ENCODE data around the gene NR2C2AP.
A peak's percentile ranks its signal among the peaks of the same experiment; 100 is the strongest.

The NR2C2AP gene

GRCh38 chr19:19214892-19215291 lies 11.7 kb upstream of the NR2C2AP start:
- no peak for DNase-seq (ENCODE audit: low read depth)

- DNase-seq (ENCODE audit: low read depth): no peak
Observed at GRCh38 chr19:19214159-19214490, 10.9 kb upstream of the NR2C2AP start.

- no peak for DNase-seq (ENCODE audit: low read depth)
Observed at GRCh38 chr19:19213426-19214158, 10.4 kb upstream of the NR2C2AP start.

GRCh38 chr19:19212916-19213315 lies 9.7 kb upstream of the NR2C2AP start:
- DNase-seq (ENCODE audit: low read depth): no peak

GRCh38 chr19:19211499-19212420 lies 8.5 kb upstream of the NR2C2AP start, which contains the start of gene NCAN:
Gene NCAN (plus strand): TSS chr19:19211958. CDS start chr19:19216954, 4,996 bp downstream.
- no peak for DNase-seq (ENCODE audit: low read depth)

GRCh38 chr19:19209372-19209771 lies 6.2 kb upstream of the NR2C2AP start:
- DNase-seq (ENCODE audit: low read depth): no peak

DNA sequence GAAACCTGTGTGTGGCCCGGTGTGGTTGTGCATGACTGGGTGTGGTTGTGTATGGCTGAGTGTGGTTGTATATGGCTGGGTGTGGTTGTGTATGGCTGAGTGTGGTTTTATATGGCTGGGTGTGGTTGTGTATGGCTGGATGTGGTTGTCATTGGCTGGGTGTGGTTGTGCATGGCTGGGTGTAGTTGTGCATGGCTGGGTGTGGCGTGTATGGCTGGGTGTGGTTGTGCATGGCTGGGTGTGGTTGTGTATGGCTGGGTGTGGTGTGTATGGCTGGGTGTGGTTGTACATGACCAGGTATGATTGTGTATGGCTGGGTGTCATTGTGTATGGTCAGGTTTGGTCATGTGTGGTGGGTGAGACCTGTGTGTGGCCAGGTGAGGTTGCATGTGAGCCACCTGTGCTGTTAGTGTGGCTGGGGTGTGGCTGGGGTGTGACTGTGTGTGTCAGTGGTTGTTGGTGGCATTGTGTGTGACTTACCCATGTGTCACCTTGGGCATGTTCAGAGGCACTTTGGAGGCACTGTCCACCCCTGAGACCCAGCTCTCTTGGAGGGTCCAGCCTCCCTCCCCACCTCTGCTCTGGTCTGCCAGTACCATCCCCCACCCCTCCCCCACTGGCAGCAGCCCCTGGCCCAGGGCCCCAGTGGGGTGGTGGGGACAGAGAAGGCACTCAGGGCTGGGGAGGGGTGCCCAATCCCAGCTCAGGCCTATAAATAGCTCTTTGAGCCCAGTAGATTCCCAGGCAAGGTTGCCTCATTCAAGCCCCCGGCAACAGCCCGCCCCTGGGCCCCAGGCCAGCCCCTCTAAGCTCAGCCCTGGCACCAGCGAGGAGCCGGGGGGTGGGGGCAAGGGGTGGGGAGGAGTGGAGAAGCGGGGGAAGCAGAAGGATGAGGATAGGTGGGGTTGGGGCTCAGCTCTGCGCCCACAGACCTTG lies 4.7 kb upstream of the NR2C2AP start:
- no peak for DNase-seq (ENCODE audit: low read depth)

DNA sequence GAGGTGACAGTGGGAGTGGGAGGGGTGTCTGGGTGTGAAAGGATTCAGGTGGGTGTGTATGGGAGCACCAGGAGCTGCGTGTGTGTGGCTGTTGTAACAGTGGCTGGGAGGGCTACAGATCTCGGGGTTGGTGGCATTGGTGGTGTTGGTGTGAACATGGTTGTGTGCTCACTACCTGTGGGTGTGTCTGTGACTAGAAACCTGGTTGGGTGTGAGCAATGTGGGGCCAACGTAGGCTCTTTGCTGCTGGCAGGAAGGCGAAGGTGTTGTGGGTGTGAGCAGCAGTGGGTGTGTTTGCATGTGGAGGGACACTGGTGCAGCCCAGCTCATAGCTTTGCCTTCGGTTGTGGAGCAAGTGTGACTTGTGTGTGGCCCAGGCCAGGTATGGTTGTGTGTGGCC lies 3.7 kb upstream of the NR2C2AP start:
- DNase-seq (ENCODE audit: low read depth): no peak

- no peak for DNase-seq (ENCODE audit: low read depth)
Observed at GRCh38 chr19:19205416-19206410, 2.5 kb upstream of the NR2C2AP start.

DNA sequence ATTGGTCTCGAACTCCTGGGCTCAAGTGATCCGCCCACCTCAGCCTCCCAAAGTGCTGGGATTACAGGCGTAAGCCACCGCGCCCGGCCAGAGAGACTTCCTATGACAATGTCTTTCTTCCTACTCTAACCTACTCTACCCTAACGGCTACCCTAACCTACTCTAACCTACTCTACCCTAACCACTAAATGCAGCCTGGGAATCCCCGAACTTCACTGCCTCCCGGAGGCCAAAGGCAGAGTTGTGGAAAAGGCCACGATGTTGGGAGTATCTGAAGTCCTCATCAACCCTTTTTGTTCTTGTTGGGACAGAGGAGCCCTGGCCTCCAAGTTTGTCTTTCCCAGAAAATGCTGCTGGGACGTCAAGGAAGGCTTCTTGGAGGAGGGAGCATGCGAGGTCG lies 967 bp upstream of the NR2C2AP start:
- DNase-seq (ENCODE audit: low read depth): no peak

DNA sequence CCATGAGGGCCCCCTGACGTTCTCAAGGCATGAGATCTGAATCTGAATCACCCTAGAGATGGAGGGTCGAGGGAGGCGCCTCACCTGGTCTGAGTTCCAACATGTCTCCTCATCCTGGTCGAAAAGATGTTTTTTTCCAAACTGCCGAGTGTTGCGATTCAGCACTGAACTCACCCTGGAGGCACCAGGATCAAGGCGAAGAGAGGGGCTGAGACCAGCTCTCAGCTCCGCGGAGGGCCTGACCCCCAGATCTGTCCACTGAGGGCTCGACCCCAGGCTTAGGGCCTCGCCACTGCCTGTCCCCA lies 555 bp downstream of the NR2C2AP start:
- DNase-seq (ENCODE audit: low read depth): no peak

- no peak for DNase-seq (ENCODE audit: low read depth)
Observed at GRCh38 chr19:19201697-19202630, 1.2 kb downstream of the NR2C2AP start.

GRCh38 chr19:19193926-19194325 lies 9.3 kb downstream of the NR2C2AP start:
- DNase-seq (ENCODE audit: low read depth): no peak

DNA sequence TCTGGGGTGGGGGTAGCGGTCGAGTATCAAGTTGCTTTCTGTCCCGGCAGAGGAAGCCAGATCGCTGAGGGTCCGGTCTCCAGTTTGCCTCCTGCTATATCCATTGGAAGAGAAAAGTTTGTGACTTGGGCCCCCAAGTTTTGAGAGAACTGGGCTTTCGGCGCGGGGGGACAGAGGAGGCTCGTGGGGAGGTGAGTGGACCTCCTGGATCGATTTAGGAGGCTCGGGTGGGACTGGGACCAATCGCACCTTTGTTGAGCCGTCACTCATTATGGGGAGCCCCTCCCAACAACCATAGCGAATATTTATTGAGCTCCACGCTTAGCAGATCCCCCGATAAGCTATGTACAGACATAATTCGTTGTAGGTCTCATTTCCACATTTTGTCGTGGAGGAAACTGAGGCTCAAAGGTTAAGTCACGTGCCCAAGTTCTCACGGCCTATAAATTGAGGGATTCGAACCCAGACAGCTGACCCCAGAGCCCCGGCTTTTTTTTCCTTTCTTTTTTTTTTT lies 10.2 kb downstream of the NR2C2AP start:
- DNase-seq (ENCODE audit: low read depth): no peak

GRCh38 chr19:19192078-19192882 lies 10.9 kb downstream of the NR2C2AP start, which contains the start of the genes BORCS8 and RFXANK:
Gene BORCS8 (minus strand): TSS chr19:19192152. CDS start chr19:19192117, 35 bp downstream.
Gene RFXANK (plus strand): TSS chr19:19192258. CDS start chr19:19193947, 1,689 bp downstream.
- peak; percentile 94 for DNase-seq (ENCODE audit: low read depth)

DNA sequence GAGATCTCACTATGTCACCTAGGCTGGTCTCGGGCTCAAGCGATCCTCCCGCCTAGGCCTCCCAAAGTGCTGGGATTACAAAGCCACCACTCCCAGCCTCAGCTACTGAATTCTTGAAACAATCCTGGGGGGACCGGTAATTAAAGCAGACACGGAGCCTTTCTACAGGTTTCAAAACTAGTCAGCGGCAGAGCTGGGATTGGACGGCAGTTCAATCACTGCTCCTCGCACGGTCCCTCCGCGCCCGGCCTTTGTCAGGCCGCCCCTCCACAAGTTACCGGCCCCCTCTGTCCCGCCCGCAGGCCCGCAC lies 11.5 kb downstream of the NR2C2AP start:
- DNase-seq (ENCODE audit: low read depth): no peak

- no peak for DNase-seq (ENCODE audit: low read depth)
Observed at GRCh38 chr19:19186742-19187141, 16.5 kb downstream of the NR2C2AP start.

DNA sequence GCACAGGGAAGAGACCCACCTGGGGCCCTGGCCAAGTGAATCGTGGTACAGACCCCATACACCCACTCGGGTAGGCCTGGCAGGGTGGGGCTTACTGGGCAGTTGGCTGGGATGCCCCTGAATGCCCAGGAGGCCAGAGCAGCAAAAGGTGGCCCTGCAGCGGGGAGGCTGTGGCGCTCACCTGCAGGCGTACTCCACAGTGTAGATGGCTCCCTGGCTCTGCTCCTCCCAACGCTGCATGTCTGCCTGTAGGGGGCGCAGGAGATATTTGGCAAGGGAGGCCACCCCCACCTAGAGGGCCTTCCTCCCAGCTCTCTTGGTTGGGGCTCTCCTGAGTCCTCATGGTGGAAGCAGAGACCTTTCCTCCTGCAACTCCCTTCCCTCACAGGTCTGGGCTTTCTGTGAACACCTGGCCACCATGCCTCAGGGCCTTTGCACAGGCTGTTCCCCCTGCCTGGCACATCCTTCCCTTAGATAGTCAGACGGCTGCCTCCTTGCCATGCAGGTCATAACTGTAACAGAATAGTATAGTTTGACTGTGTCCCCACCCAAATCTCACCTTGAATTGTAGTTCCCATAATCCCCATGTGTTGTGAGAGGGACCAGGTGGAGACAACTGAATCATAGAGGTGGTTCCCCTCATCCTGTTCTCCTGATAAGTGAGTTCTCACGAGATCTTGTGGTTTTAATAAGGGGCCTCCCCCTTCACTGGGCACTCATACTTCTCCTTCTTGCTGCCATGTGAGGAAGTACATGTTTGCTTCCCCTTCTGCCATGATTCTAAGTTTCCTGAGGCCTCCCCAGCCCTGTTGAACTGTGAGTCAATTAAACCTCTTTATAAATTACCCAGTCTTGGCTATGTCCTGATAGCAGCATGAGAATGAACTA lies 17.1 kb downstream of the NR2C2AP start:
- DNase-seq (ENCODE audit: low read depth): no peak
